ENCODE data around the gene PADI6. TPM values are rescaled to one million over a fixed set of nuclear protein-coding genes. Genes with fewer than 3 reads are reported as not detected.

The PADI6 gene
- polyA plus RNA-seq, 3 donors from 2014 or later, result 0.71 to 1.8 (median 0.92) TPM

Other genes starting within 250 kb of the PADI6 start
- gene PADI1, start 167.1 kb upstream of the PADI6 start, polyA plus RNA-seq, result not detected
- not detected for gene PADI3, start 123.1 kb upstream of the PADI6 start, polyA plus RNA-seq
- gene PADI4, start 64.0 kb upstream of the PADI6 start, polyA plus RNA-seq, result 1 to 10 TPM; 1.4 to 5.1 (median 3.0) TPM
- gene RCC2, start 67.5 kb downstream of the PADI6 start, polyA plus RNA-seq, result 10 to 100 TPM; 22.8 to 35.5 (median 28.1) TPM
- gene ARHGEF10L, start 167.5 kb downstream of the PADI6 start, polyA plus RNA-seq, result under 1 TPM in 2 of 3 donors, not detected in 1; 0.17 to 0.20 TPM